Measurements from ENCODE around the gene RBM19.

The RBM19 gene

DNA sequence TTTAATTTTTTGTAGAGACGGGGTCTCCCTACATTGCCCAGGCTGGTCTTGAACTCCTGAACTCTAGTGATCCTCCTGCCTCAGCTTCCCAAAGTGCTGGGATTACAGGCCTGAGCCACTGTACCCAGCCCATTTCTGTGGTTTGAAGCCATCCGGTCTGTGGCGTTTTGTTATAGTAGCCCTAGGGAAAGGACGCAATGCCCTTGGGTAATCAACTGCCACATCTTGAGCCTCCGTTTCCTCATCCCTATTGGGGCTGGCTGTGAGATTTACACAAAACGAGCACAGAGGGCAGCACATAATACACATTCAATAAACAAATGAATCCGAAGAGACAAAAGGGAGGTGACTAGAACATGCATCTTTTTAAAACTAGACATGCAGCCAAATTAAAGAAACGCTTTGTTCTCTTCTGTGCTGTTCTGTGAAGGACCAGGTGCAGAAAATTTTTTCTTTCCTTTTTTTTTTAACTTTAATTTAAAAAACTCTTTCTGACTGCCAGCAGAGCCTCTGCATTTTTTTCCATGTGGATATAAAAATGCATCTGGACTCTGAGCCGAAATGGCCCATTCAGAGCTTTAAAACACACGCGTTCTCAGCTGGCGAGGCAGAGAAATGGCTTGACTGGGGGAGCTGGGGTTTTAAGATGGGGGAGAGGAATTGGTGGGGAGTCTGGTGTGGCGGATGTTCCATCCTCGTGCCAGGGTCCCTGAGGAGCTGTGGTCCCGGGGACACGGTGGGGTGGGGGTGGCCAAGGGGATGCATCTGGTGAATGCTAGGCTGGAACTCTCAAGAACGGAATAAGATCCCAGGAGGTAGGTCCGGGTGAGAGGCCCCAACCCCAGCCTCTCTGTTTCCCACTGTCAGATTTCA lies 119.0 kb downstream of the RBM19 start:
- H3K27ac ChIP-seq (ENCODE audit: low read depth, low read length): no peak overlapping the region
- TF ChIP-seq EZH2phosphoT487 (IDR thresholded peaks at IDR 0.05; ENCODE audit: borderline replicate concordance, low read length): no peak
- TF ChIP-seq, protein P1, sequence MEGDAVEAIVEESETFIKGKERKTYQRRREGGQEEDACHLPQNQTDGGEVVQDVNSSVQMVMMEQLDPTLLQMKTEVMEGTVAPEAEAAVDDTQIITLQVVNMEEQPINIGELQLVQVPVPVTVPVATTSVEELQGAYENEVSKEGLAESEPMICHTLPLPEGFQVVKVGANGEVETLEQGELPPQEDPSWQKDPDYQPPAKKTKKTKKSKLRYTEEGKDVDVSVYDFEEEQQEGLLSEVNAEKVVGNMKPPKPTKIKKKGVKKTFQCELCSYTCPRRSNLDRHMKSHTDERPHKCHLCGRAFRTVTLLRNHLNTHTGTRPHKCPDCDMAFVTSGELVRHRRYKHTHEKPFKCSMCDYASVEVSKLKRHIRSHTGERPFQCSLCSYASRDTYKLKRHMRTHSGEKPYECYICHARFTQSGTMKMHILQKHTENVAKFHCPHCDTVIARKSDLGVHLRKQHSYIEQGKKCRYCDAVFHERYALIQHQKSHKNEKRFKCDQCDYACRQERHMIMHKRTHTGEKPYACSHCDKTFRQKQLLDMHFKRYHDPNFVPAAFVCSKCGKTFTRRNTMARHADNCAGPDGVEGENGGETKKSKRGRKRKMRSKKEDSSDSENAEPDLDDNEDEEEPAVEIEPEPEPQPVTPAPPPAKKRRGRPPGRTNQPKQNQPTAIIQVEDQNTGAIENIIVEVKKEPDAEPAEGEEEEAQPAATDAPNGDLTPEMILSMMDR (IDR thresholded peaks at IDR 0.05; ENCODE audit: low read depth, low read length, poor library complexity, severe bottlenecking): no peak
- no peaks in the 10 kb centered on the region for H3K36me3 ChIP-seq (ENCODE audit: control insufficient read depth, low read length)
- H3K27me3 ChIP-seq (ENCODE audit: control insufficient read depth, low read length): no peaks in the 10 kb centered on the region
- H3K4me2 ChIP-seq (ENCODE audit: low read length): no peak overlapping the region
- H3K9me2 ChIP-seq (replicated peaks; ENCODE audit: control insufficient read depth, low read length): no peaks in the 10 kb centered on the region
- H3K79me2 ChIP-seq (ENCODE audit: control insufficient read depth, low read length): no peaks in the 10 kb centered on the region
- no peak overlapping the region for H3K4me3 ChIP-seq (ENCODE audit: low read length)
- H3F3A ChIP-seq (ENCODE audit: control insufficient read depth, insufficient read depth): no peaks in the 10 kb centered on the region
- no peaks in the 10 kb centered on the region for H3K4me1 ChIP-seq (ENCODE audit: control insufficient read depth, low read length)
- no peaks in the 10 kb centered on the region for H4K20me1 ChIP-seq (ENCODE audit: control insufficient read depth, insufficient read depth, low read depth, low read length)
- no peaks in the 10 kb centered on the region for H3K9me3 ChIP-seq (ENCODE audit: control insufficient read depth, insufficient read depth, low read length)

DNA sequence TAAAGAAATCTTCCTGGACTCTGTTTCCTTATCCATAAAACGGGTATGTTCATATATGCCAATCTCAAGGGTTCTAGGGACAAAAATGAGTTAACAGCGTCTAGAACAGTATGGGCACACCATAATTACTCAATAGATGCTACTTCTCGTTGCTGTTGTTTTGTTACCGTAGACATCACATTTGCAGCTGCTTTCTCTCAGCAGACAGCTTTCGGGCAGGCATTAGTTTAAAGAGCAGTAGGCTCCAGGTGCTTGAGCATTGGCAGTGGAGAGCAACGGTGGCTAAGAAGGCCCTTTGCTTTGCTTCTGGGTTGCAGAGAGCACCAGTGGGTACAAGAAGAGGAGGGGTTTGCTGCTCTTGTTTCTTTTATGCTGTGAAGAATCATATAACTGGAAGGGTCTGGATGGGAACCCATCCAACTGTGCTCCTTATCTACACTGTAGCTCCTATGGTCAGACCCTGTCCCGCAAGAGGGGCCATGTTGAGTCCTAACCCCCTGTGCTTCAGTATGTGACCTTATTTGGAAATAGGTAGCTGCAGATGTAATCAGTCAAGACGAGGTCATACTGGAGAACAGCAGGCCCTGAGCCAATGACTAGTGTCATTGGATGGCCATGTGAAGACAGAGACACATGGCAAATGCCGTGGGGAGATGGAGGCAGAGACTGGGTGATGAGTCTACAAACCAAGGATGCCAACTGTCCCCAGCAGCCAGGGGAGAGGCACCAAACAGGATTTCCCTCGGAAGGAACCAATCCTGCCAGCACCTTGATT lies 120.0 kb downstream of the RBM19 start:
- H3K9me2 ChIP-seq (replicated peaks; ENCODE audit: control insufficient read depth, low read length): no peaks in the 10 kb centered on the region
- no peaks in the 10 kb centered on the region for H3K79me2 ChIP-seq (ENCODE audit: control insufficient read depth, low read length)
- no peak overlapping the region for H3K27ac ChIP-seq (ENCODE audit: low read depth, low read length)
- H3K4me3 ChIP-seq (ENCODE audit: low read length): no peak overlapping the region
- no peaks in the 10 kb centered on the region for H3K9me3 ChIP-seq (ENCODE audit: control insufficient read depth, insufficient read depth, low read length)
- H3K4me2 ChIP-seq (ENCODE audit: low read length): no peak overlapping the region
- H3K27me3 ChIP-seq (ENCODE audit: control insufficient read depth, low read length): no peaks in the 10 kb centered on the region
- H3F3A ChIP-seq (ENCODE audit: control insufficient read depth, insufficient read depth): no peaks in the 10 kb centered on the region
- no peaks in the 10 kb centered on the region for H3K4me1 ChIP-seq (ENCODE audit: control insufficient read depth, low read length)
- H4K20me1 ChIP-seq (ENCODE audit: control insufficient read depth, insufficient read depth, low read depth, low read length): no peaks in the 10 kb centered on the region
- no peak for TF ChIP-seq EZH2phosphoT487 (IDR thresholded peaks at IDR 0.05; ENCODE audit: borderline replicate concordance, low read length)
- TF ChIP-seq, protein P1 (IDR thresholded peaks at IDR 0.05; ENCODE audit: low read depth, low read length, poor library complexity, severe bottlenecking): no peak
- H3K36me3 ChIP-seq (ENCODE audit: control insufficient read depth, low read length): no peaks in the 10 kb centered on the region

GRCh38 chr12:113844495-113845210 lies 121.5 kb downstream of the RBM19 start:
- no peaks in the 10 kb centered on the region for H3K36me3 ChIP-seq (ENCODE audit: control insufficient read depth, low read length)
- H3K4me2 ChIP-seq (ENCODE audit: low read length): no peak overlapping the region
- no peak overlapping the region for H3K27ac ChIP-seq (ENCODE audit: low read depth, low read length)
- TF ChIP-seq, protein P1 (IDR thresholded peaks at IDR 0.05; ENCODE audit: low read depth, low read length, poor library complexity, severe bottlenecking): no peak
- TF ChIP-seq EZH2phosphoT487 (IDR thresholded peaks at IDR 0.05; ENCODE audit: borderline replicate concordance, low read length): no peak
- no peaks in the 10 kb centered on the region for H4K20me1 ChIP-seq (ENCODE audit: control insufficient read depth, insufficient read depth, low read depth, low read length)
- H3K4me1 ChIP-seq (ENCODE audit: control insufficient read depth, low read length): no peaks in the 10 kb centered on the region
- no peaks in the 10 kb centered on the region for H3K79me2 ChIP-seq (ENCODE audit: control insufficient read depth, low read length)
- H3K4me3 ChIP-seq (ENCODE audit: low read length): no peak overlapping the region
- H3F3A ChIP-seq (ENCODE audit: control insufficient read depth, insufficient read depth): no peaks in the 10 kb centered on the region
- no peaks in the 10 kb centered on the region for H3K9me3 ChIP-seq (ENCODE audit: control insufficient read depth, insufficient read depth, low read length)
- H3K9me2 ChIP-seq (replicated peaks; ENCODE audit: control insufficient read depth, low read length): no peaks in the 10 kb centered on the region
- H3K27me3 ChIP-seq (ENCODE audit: control insufficient read depth, low read length): no peaks in the 10 kb centered on the region
